OCI-LY7 (cell line): ENCODE measurements around the gene CFAP20.

Experiments used
- CTCF ChIP-seq: fragments of 200-600 bp; sonication (generic); conservative IDR thresholded peaks from 2 replicates; pipeline ENCODE4 v1.5.1; 2014; ENCODE audit warnings: mild to moderate bottlenecking, antibody characterized with exemption, low read length, moderate library complexity, mixed read lengths
- EZH2phosphoT487 ChIP-seq: fragments of 200-600 bp; sonication (generic); IDR thresholded peaks from 2 replicates; pipeline ENCODE4 v1.6.1; 2018; ENCODE audit warnings: low read depth, borderline replicate concordance, mild to moderate bottlenecking, mixed run types, antibody characterized with exemption, low read length, moderate library complexity, mixed read lengths

GRCh38 chr16:58127033-58127556 lies 2.1 kb downstream of the CFAP20 start:
- TF ChIP-seq CTCF (peak; percentile 79), EZH2phosphoT487 (no peak)
